GM12878 (cell line): ENCODE measurements around the gene DCUN1D5.

Experiments used
- EP300 ChIP-seq, 2 experiments: fragments of 150-350 bp in 1 of 2; IDR thresholded peaks; 2 replicates each; pipeline ENCODE4 v1.6.1; 2011 to 2012; ENCODE audit warnings: low read depth in 2 of 2, low read length in 2 of 2, borderline replicate concordance in 1 of 2, improper control_type of control experiment in 1 of 2, inconsistent platforms in 1 of 2; ENCODE audit not compliant: control insufficient read depth in 1 of 2
- MTA2 ChIP-seq: fragments of 450-650 bp; IDR thresholded peaks from 2 replicates; pipeline ENCODE4 v1.6.1; 2016; ENCODE audit warnings: low read depth, mild to moderate bottlenecking, moderate library complexity
- MXI1 ChIP-seq: fragments of 150-350 bp; IDR thresholded peaks from 2 replicates; pipeline ENCODE4 v1.6.1; 2011; ENCODE audit warnings: low read depth, mild to moderate bottlenecking, inconsistent platforms, low read length, improper control_type of control experiment
- NR2C2 ChIP-seq: IDR thresholded peaks from 2 replicates; pipeline ENCODE4 v1.6.1; 2011; ENCODE audit warnings: borderline replicate concordance, low read depth; ENCODE audit not compliant: control insufficient read depth, insufficient read length
- NRF1 ChIP-seq: conservative IDR thresholded peaks from 2 replicates; pipeline ENCODE4 v1.6.1; 2011; ENCODE audit warnings: mild to moderate bottlenecking, low read depth, low read length, improper control_type of control experiment
- POLR2A ChIP-seq: IDR thresholded peaks from 2 replicates; pipeline ENCODE4 v1.6.1; 2011; ENCODE audit warnings: low read depth, mild to moderate bottlenecking, low read length
- POLR2AphosphoS2 ChIP-seq: IDR thresholded peaks from 2 replicates; pipeline ENCODE4 v1.6.1; 2011; ENCODE audit warnings: low read depth, mild to moderate bottlenecking, low read length, improper control_type of control experiment, moderate library complexity
- POLR2AphosphoS5 ChIP-seq: IDR thresholded peaks from 2 replicates; pipeline ENCODE4 v1.6.1; 2011; ENCODE audit warnings: mild to moderate bottlenecking, low read length, inconsistent platforms
- SIN3A ChIP-seq: IDR thresholded peaks from 2 replicates; pipeline ENCODE4 v1.6.1; 2012; ENCODE audit warnings: low read depth, low read length, improper control_type of control experiment
- SP1 ChIP-seq: IDR thresholded peaks from one replicate; pipeline ENCODE4 v1.6.1; 2011; ENCODE audit warnings: low read depth, low read length
- ZZZ3 ChIP-seq: IDR thresholded peaks from 2 replicates; pipeline ENCODE4 v1.6.1; 2011; ENCODE audit warnings: low read depth; ENCODE audit not compliant: control insufficient read depth, insufficient read length
- TF ChIP-seq, protein P1 (sequence below), 3 experiments: IDR thresholded peaks in 2 of 3; conservative IDR thresholded peaks in 1 of 3; 2 replicates each; pipeline ENCODE4 v1.5.1; 2011; ENCODE audit warnings: low read depth in 3 of 3, low read length in 3 of 3, mild to moderate bottlenecking in 3 of 3, control low read depth in 2 of 3, moderate library complexity in 2 of 3, inconsistent platforms in 1 of 3, mixed read lengths in 1 of 3; ENCODE audit not compliant: control insufficient read depth in 2 of 3, insufficient read depth in 1 of 3; ENCODE audit errors: extremely low read depth in 1 of 3
- TF ChIP-seq, protein P2 (sequence below): IDR thresholded peaks from 2 replicates; pipeline ENCODE4 v1.6.1; 2012; ENCODE audit warnings: mild to moderate bottlenecking, low read depth, low read length

DNA sequence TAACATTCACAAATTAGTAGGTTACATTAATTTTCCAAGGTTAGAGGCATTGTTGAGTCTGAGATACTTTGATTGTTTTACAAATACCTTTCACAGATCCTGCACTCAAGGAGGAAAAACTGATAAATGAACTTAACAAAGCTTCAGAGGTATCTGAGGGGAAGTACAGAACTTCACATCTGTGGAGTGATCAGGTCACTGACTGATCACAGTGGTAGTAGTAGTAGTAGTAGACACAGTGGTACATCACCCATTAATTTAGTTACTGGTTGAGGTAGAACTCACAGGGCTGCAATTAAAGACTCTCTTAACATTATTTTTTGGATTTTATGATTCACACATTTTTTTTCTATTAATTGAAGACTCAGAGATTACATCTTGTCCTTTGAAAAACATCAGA lies 56.7 kb downstream of the DCUN1D5 start:
- TF ChIP-seq EP300 (IDR thresholded peaks at IDR 0.05; ENCODE audit: borderline replicate concordance in 1 of 2, control insufficient read depth in 1 of 2, low read depth in 2 of 2, low read length in 2 of 2) (no peak), MXI1 (no peak), SIN3A (no peak), POLR2A (no peak), SP1 (no peak), POLR2AphosphoS5 (no peak), MTA2 (no peak), NR2C2 (no peak), POLR2AphosphoS2 (no peak), ZZZ3 (no peak), NRF1 (no peak)
- TF ChIP-seq, protein P1, sequence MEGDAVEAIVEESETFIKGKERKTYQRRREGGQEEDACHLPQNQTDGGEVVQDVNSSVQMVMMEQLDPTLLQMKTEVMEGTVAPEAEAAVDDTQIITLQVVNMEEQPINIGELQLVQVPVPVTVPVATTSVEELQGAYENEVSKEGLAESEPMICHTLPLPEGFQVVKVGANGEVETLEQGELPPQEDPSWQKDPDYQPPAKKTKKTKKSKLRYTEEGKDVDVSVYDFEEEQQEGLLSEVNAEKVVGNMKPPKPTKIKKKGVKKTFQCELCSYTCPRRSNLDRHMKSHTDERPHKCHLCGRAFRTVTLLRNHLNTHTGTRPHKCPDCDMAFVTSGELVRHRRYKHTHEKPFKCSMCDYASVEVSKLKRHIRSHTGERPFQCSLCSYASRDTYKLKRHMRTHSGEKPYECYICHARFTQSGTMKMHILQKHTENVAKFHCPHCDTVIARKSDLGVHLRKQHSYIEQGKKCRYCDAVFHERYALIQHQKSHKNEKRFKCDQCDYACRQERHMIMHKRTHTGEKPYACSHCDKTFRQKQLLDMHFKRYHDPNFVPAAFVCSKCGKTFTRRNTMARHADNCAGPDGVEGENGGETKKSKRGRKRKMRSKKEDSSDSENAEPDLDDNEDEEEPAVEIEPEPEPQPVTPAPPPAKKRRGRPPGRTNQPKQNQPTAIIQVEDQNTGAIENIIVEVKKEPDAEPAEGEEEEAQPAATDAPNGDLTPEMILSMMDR (IDR thresholded peaks at IDR 0.05 in 2 of 3, conservative IDR thresholded peaks at IDR 0.05 in 1 of 3; ENCODE audit: control insufficient read depth in 2 of 3, extremely low read depth in 1 of 3, insufficient read depth in 1 of 3, low read depth in 3 of 3, low read length in 3 of 3) = no peak
- TF ChIP-seq, protein P2, sequence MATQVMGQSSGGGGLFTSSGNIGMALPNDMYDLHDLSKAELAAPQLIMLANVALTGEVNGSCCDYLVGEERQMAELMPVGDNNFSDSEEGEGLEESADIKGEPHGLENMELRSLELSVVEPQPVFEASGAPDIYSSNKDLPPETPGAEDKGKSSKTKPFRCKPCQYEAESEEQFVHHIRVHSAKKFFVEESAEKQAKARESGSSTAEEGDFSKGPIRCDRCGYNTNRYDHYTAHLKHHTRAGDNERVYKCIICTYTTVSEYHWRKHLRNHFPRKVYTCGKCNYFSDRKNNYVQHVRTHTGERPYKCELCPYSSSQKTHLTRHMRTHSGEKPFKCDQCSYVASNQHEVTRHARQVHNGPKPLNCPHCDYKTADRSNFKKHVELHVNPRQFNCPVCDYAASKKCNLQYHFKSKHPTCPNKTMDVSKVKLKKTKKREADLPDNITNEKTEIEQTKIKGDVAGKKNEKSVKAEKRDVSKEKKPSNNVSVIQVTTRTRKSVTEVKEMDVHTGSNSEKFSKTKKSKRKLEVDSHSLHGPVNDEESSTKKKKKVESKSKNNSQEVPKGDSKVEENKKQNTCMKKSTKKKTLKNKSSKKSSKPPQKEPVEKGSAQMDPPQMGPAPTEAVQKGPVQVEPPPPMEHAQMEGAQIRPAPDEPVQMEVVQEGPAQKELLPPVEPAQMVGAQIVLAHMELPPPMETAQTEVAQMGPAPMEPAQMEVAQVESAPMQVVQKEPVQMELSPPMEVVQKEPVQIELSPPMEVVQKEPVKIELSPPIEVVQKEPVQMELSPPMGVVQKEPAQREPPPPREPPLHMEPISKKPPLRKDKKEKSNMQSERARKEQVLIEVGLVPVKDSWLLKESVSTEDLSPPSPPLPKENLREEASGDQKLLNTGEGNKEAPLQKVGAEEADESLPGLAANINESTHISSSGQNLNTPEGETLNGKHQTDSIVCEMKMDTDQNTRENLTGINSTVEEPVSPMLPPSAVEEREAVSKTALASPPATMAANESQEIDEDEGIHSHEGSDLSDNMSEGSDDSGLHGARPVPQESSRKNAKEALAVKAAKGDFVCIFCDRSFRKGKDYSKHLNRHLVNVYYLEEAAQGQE = no peak
